Activated CD4-positive, alpha-beta T cell treated with anti-CD3 and anti-CD28 coated beads, Interleukin-2, Interleukin-4, amounts not matched to agents 100 ng/mL and 50 ng/mL, durations not matched to agents 16 hours and 8 hours (primary cell): ENCODE measurements around the gene XG.
"Not testable (repeated sequence)": the region's sequence is repeated elsewhere in the genome, so short reads cannot be mapped to it uniquely, and the experiment has no call there.

Experiments
- DNase-seq: peaks from one replicate; pipeline ENCODE4 v3.0.0-alpha.2; 2020; ENCODE audit warnings: low spot score

XG gene, protein sequence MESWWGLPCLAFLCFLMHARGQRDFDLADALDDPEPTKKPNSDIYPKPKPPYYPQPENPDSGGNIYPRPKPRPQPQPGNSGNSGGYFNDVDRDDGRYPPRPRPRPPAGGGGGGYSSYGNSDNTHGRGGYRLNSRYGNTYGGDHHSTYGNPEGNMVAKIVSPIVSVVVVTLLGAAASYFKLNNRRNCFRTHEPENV

DNA sequence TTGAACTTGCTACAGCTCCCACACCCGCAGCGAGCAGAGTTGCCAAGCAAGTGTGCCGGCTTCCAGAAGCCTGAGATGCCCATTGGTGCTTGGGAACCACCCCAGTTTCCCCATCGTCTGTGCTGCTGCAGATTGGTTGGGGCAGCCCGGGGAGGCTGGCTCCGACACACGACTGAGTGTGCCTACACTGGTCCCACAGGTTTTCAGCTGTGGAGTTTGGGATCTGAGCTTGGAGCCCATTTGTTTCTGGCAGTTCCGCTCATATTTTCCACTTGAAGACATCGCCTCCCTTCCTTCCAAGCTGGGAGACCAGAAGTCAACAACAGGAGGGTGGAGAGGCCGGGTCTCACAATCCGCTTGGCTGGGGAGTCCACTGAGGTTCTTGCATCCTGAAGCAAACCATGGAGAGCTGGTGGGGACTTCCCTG lies at the start of gene XG:
TSS of gene XG (plus strand) at position 167 of the 427 bp plus-strand sequence. CDS start at position 402, 235 bp downstream.
- not testable (repeated sequence) for DNase-seq

DNA sequence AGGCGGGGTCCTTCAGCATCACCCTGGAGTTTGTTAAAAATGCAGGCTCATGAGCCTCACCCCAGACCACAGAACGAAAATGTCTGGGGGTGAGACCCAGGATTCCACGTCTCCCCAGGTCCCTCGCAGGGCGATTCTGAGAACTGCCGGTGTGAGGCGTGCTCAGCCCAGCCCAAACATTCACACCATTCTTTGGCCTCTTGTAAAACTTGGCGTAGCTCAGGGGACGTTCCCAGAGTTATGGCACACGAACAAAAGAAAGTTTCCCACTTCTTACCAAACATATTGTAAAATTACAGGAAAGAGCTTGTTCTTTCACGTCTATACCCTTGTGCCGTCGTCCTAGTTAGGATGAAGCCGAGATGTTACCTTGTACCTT lies 47.9 kb upstream of the XG start:
- DNase-seq: no peak

DNA sequence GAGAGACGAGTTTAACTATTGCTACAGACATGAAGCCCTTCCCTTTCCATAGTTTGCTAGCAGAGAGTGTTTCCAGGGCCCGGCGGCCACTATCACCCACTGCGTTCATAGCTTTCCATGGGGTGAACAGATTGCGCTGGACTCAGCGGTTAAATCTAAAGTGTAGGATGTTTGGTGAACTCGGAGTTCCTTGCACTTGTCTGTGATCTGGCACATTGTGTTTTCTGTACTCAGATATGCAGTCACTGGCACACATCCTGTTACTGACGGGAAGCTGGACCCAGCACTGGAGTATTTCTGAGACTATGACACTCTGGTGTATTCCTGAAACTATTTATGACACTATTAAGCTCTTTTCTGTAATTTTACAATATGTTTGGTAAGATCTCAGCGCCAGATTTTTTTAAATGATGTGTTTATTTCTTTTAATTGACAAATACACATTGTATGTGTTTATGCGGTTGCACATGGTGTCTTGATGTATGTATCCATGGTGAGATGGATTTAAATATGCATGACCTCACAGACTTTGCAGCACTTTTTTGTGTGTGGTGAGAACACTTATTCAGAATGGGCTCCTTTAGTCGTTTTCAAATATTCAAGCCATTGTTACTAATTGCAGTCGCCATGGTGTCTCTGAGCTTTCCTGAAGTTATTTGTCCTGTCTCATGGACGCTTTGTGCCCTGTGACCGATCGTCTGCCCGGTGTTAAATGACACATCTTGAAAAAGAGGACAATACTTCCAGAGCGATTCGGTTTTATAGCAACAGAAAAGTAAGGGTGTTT lies 46.6 kb upstream of the XG start:
- DNase-seq: no peak

DNA sequence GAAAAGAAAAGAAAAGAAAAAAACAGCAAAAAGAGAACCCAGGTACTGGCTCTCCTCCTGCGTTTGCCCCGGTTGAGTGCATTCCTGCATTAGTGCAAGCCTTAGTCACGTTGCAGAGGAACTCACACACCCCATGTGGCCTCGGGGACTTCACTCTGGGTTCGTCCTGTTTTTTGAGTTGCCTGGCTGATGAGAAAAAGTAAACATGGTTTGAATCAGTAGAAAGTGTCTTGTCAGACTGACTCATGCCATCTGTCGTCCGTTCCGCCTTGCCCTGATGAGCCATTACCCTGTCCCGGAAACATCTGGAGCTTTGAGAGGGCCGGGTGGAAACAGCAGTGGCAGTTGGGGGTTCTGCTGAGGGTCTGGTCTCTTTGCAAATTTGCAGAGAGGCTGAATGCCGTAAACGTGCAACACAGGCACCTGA lies 44.5 kb upstream of the XG start:
- DNase-seq: peak; percentile 84

DNA sequence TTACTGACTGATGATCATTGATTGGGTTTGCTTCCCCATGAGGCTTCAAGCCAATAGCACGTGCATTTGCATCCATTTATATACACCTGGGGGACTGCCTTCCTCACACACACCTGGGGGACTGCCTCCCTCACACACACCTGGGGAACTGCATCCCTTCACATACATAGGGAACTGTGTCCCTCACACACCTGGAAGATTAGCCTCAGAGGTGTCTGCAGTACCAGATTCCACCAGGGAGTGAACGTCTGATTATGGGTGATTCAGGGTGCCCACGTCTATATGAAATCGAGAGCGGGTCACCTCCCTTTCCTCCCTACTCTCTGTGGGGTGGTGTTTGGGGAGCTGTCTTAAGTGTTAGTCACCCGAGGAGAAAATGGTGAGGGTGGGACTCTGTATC lies 43.8 kb upstream of the XG start:
- DNase-seq: no peak

DNA sequence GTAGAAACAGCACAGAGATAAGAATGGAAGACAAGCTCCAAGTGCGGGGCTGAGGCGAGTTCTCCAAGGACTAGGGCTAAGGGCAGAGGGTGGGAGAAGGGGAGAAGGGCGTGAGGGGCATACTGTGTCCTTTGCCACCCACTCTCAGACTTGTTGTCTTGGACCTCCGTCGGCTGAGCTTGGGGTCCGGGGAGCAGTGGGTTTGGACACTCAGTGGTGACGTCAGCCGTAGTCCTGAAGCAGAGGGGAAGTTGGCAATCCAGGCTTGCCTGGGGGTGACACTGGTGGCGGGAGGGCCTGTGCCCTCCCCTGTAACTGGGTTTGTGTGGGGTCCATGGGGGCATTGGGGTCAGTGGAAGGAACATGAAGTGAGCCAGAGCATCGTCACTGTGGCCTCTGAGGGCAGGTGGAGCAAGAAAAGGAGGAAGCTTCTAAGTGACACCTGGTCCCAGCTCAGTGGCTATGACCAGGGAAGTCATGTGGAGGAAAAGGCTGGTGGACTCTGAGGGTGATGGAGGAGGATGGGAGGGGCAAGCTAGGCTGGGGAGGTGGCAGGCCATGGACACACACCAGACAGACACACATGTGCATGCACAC lies 43.1 kb upstream of the XG start:
- no peak for DNase-seq

DNA sequence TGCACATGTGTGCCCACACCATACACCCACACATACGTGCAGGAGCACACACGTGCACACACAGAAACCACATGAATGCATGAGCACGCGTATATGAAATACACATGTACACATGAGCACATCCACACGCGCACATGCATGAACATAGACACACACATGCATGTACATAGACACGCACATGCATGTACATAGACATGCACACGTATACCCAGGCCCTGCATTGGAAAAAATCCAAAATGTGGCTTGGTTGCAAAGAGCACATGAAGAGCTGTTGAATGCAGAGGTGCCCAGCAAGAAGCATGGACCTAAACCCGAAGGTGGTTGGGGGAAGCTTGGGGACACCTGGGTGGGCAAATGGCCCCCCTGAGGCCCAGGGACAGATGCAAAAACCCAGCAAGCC lies 42.3 kb upstream of the XG start:
- DNase-seq: no peak

DNA sequence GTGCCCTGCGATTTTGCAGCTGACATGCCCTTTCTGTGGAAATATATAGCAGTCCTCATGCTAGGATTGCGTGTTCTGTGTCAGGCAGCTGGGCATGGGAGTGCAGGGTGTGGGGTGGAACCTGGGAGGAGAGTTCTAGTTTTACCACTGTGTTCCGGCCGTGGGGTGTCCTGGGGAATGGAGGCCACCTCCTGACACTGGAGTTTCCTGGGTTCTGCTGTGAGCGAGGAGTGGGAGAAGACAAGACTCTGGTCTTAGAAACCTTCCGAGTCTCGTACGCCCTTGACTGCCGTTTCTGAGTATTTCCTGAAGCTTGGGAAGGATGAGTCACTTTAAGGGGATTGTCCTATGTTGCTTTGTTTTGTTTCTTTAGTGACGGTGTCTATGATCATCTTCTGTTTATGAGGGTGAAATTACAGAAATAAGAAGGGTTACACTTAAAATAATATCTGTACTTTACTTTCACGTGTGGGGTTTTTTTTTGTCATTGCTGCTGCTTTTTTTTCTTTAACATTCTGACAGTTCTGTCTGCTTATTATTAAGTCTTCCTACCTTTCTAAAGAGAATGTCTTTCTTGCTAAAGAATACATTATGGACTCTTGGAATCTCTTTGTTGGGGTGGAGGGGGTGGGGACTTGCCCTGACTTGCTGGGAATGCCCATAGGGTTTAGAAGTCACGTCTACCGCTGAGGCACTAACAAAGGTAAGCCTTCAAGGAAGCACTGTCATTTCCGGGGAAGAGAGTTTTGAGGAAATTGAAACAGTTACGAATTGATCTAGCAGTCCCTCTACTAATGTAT lies 41.6 kb upstream of the XG start:
- DNase-seq: peak; percentile 68

DNA sequence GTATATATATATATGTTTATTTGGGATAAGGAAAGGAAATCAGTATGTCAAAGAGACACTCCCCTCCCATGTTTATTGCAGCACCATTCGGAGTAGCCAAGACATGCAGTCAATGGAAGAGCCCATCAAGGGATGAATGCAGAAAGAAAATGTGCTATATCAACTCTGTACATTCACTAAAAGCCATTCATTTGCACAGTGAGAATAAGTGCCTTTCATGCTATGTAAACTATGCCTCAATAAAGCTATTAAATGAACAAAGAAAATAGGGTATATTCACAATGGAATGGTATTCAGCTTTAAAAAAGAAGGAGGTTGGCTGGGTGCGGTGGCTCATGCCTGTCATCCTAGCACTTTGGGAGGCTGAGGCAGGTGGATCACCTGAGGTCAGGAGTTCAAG lies 40.4 kb upstream of the XG start:
- DNase-seq: no peak

DNA sequence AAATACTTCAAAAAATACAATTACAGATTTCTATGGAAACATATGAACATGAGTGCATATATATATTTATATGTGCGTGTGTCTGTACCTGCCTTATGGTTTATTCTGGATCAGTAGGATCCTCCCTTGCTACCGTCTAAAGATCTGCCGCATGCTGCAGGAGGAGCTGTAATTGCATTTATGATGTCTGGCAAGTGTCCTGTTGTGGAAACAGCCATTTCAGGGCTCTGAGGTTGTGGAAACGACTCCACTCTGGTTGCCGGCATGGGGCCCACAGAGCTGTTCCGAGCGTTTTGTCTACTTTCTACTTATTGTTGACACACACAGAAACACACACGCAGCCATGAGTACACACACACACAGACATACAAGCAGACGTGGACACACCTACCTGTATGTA lies 39.4 kb upstream of the XG start:
- DNase-seq: no peak

DNA sequence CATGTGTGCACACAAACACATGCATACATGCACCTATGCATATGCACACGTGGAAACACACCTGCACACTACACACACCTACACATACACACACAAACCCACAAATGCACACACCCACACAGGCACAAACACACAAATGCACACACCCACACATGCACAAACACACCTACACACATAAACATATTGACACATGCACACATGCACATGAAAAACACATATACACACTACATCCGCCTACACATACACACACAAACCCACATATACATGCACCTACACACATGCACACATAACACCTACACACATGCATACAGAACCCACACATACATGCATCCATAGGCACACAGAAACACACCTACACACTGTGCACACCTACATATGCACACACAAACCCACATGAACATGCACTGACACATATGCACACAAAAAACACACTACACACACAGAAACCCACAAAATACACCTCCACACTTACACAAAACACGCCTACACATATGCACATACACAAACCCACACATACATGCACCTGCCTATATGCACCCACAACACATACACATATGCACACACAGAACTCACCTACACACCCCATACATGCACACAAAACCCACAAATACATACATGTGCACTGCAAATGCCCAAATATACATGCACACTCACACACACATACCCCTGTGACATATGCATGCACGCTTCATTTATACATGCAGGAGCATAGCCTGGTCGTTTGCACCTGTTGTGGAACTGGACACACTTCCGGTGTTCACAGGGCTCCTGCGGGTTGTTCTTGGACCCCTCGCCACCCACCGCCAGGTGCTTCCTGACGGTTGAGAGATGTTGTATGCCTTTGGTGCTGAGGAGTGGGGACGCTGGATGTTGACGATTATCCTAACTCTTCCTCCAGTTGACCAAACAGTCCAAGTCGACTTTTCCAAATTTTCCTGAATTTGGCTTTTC lies 38.7 kb upstream of the XG start:
- DNase-seq: no peak

DNA sequence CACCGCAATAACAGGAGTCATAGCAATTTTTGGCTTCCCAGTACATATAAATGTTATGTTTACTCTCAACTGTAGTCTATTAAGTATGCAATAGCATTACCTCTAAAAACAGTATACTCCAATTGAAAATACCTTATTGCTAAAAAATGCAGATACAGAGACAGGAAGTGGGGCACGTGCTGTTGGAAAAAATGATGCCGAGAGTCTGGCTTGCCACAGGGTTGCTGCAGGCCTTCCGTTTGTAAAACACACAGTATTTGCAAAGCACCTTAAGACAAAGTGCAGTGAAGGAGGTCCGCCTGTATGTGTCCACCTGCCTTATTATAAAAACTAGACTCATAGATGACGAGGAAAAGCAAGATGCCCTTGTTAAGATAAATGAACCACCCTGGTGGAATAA lies 37.3 kb upstream of the XG start:
- DNase-seq: no peak

DNA sequence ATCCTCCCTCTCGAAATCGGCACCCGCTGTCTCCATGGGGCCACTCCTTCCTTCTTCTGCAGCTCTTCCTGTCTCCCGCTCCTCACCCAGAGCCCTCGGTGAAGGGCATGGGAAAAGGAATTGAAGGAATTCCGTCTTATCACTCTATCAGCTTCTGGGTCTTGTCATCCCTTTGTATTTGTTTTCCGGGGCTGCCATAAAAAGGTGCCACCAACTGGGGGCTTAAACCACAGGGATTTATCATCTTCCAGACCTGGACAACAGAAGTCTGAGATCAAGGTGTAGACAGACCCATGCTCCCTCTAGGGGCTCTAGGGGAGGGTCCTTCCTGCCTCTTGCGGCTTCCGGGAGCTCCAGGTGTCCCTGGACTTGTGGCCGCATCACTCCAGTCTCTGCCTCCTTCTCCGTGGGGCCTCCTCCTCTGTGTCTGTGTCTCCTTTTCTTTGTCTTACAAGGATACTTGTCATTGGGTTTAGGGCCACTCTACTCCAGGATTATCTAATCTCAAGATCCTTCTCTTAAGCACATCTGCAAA lies 36.7 kb upstream of the XG start:
- no peak for DNase-seq

DNA sequence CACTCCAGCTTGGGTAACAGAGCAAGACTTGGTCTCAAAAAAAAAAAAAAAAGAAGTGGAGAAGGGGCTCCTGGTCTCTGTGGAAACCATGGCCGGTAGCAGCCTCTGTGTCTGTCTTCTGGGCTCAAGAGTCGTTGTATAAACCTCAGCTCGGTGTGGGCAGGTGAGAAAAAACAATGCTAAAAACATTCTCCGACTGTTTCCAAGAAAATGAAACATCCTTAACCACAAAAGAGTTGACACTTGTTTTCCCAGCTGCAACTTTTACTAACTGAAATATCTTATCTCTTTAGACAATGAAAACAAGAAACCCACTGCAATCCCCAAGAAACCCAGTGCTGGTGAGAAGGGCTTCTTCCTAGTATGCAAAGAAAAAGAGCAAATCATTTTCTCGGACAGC lies 34.5 kb upstream of the XG start:
- DNase-seq: peak; percentile 40

DNA sequence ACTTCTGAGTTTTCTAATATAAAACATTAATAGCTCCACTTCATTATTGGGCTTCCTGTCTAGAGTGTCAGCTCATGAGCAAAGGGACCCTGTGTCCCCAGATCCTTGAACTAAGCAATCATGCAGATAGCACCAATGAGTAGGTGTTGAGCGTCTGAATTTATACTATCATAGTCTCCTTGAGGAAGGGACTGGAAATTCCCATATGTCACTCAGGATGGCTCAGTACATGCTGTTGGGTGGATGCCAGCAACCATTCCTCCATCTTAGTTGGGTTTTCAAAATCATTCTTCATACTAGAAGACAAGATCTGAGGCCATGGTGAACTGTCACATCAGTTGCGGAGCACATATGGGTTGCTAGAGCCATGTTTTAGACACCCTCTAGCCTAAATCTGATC lies 33.0 kb upstream of the XG start:
- no peak for DNase-seq

DNA sequence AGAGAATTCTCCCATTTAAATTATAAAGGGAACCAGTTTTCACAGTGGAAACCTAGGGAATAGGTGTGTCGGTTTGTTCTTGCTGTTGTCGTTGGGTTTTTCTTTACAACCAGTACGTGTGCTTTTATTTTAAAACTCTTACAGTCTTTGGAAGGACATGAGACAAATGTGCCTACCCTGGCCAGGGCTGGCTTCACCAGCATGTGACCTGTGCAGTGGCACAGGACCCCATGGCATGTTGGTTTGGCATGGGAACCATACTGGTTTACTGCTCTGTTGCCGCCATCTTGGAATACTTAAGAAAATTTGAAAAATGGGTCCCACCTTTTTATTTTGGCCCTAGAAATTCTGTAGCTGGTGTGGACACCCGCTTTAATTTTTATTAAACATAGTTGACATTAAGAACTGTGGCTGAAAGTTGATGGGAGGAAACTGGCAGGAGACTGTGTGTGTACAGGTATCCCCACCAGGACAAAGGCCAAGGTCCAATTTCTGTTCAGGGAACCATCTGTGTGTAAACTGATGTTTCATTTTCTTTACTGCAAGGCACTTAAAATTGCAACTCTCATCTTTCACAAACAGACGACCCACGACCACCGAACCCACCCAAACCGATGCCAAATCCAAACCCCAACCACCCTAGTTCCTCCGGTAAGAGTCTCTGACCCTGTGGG lies 31.9 kb upstream of the XG start:
- no peak for DNase-seq

DNA sequence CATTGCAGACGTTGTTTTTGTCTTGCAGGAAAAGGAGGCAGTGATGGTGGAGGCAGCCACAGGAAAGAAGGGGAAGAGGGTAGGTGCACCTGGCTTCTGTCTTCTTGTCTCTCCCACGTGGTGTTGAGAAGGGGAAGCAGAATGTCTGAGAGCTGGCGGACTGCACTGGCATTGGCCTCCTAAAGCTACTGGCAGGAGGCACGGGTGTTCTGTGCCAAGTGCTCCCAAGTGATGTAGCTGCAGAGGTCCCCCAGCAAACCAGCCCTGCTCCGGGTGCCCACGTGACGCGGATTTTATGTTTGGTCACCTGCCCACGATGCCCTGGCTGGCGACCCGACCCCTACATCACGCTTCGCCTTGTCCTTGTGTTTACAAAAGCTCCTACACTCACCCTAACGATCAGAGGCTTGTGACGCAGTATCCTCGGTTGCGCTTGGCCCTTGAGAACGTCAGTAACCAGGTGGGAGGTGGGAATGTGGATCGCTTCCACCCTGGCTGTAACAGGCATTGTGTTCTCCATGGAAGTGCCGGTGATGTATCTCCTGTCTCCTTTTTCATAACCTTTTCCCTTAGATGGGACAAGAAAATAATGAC lies 28.5 kb upstream of the XG start:
- no peak for DNase-seq

DNA sequence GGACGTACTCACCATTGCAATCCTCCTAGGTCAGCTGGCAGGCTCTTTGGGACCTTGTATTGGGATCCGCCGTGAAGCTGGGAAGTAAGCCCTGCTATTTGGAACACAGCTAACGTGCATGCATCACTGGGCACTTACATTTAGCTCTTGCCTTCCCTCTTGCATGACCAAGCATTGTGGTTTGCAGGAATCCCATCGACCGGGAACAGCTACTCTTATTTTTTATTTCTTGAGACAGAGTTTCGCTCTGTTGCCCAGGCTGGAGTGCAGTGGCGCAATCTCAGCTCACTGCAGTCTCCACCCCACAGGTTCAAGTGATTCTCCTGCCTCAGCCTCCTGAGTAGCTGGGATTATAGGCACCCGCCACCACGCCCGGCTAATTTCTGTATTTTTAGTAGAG lies 24.6 kb upstream of the XG start:
- not testable (repeated sequence) for DNase-seq

DNA sequence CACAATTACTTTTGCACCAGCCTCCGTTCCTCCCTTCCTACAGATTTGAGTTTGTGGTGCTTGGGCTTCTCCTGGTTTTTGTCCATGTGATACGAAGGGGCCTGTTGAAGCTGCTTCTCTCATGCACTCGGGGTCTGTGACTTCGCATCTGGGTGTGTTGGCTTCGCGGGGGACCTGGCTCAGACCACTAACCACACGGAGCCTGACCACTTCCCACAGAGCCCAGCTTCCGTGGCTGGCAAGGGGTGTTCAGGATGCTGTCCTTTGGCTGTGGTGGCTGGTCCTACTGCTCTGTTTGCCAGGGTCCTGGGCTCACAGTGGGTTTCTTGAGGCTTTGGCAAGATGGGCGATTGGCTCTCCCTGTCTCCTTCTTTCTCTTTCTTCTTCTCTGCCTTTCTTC lies 19.8 kb upstream of the XG start:
- DNase-seq: no peak

DNA sequence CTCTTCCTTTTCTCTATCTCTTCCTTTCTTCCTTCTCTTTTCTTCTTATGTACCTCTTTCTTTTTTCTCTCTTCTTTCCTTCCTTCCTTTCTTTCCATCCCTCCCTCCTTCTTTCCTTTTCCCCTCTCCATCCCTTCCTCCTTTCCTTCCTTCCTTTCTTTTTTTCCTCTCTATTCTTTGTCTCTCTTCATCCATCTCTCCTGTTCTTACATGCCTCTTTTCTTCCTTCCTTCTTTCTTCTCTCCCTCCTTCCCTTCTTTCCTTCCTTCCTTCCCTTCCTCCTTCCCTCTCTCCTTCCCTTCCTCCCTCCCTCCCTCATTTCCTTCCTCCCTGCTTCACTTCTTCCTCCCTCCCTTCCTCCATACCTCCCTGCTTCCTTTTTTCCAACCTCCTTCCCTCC lies 19.2 kb upstream of the XG start:
- DNase-seq: no peak
